ENCODE results near the gene ERRFI1. TPM values are rescaled to one million over a fixed set of nuclear protein-coding genes. Genes with fewer than 3 reads are reported as not detected.

ERRFI1 gene
- total and polyA plus RNA-seq, 10 of the 15 experiments (the other 5 are each of a cell fraction or from before 2014, with no cell fraction given), result 0.90 to 6.5 (median 3.1) TPM

DNA sequence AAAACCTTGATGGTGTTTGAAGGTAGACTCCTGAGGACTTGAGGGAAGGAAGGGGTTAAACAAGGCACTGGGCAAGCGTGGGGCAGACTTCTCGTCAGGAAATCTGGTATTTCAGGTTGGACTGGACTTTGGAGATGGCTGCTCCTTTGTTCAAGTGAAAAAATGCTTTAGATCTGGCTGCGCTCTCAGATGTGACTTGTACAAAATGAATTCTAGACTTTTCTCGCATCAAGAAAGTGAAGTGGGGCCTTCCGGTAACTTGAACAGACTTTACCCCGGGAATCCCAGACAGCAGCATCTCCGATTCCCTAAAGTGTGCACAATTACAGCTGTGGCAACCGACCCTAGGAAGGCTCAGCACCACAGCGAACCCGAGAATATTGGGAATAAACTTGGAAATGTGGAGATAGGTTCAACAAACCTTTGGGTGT lies 44.3 kb upstream of the ERRFI1 start:
- Histone ChIP-seq H3K79me2 (ENCODE audit: control insufficient read depth, insufficient read depth, low read length) (no peaks in the 10 kb centered on the region), H3K9ac (ENCODE audit: control insufficient read depth, insufficient read depth, low read length) (no peak overlapping the region), H2AFZ (ENCODE audit: control insufficient read depth, low read depth, low read length) (no peak overlapping the region), H4K20me1 (ENCODE audit: control insufficient read depth, insufficient read depth) (no peaks in the 10 kb centered on the region), H3K4me2 (ENCODE audit: control insufficient read depth, insufficient read depth) (no peak overlapping the region), H3K27me3 (replicated peaks in 1 of 2; ENCODE audit: control insufficient read depth in 2 of 2, insufficient read depth in 2 of 2, low read length in 1 of 2) (no peaks in the 10 kb centered on the region), H3K9me3 (replicated peaks; ENCODE audit: control insufficient read depth, insufficient read depth, low read length) (no peaks in the 10 kb centered on the region; the same call in 2 of the 3 replicates), H3K27ac (ENCODE audit: control insufficient read depth, insufficient read depth) (no peak overlapping the region), H3K4me1 (ENCODE audit: control insufficient read depth, insufficient read depth, low read length) (no peaks in the 10 kb centered on the region), H3K36me3 (ENCODE audit: control insufficient read depth in 2 of 2, insufficient read depth in 2 of 2, low read length in 1 of 2) (no peaks in the 10 kb centered on the region), H3K4me3 (no peak overlapping the region)
- BruUV-seq (replicated peaks), result no TSS peak
- ChIA-PET POLR2A (no interaction called here), SMC1A (ENCODE audit: uncharacterized antibody, unreplicated experiment) (interaction anchor here (0.7 kb wide), 1 partner anchor 21 kb away, joined by 3 read pairs; no protein-coding TSS in a partner anchor), CTCF (no interaction called here), RAD21 (ENCODE audit: unreplicated experiment) (no interaction called here)
- TF ChIP-seq, protein P1, sequence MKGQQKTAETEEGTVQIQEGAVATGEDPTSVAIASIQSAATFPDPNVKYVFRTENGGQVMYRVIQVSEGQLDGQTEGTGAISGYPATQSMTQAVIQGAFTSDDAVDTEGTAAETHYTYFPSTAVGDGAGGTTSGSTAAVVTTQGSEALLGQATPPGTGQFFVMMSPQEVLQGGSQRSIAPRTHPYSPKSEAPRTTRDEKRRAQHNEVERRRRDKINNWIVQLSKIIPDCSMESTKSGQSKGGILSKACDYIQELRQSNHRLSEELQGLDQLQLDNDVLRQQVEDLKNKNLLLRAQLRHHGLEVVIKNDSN (IDR thresholded peaks at IDR 0.05; ENCODE audit: borderline replicate concordance, extremely low read length, insufficient read depth, low read depth, low read length), result no peak
- TF ChIP-seq SIN3A (IDR thresholded peaks at IDR 0.05; ENCODE audit: low read depth, low read length), result no peak
- TF ChIP-seq CBFB (IDR thresholded peaks at IDR 0.05; ENCODE audit: low read depth), result no peak
- TF ChIP-seq RAD21 (IDR thresholded peaks at IDR 0.05; ENCODE audit: insufficient read depth, low read depth, low read length), result no peak
- TF ChIP-seq NFYA (IDR thresholded peaks at IDR 0.05; ENCODE audit: borderline replicate concordance, low read depth, low read length), result no peak
- TF ChIP-seq ASH2L (IDR thresholded peaks at IDR 0.05; ENCODE audit: borderline replicate concordance, low read depth), result no peak
- TF ChIP-seq CHD4 (IDR thresholded peaks at IDR 0.05), result no peak
- no peak for TF ChIP-seq CHD2 (IDR thresholded peaks at IDR 0.05; ENCODE audit: borderline replicate concordance, low read depth, low read length)
- TF ChIP-seq POLR2A (IDR thresholded peaks at IDR 0.05; ENCODE audit: low read depth, low read length), result no peak
- no peak for TF ChIP-seq CHD1 (IDR thresholded peaks at IDR 0.05; ENCODE audit: low read depth, low read length)
- TF ChIP-seq TARDBP (IDR thresholded peaks at IDR 0.05; ENCODE audit: borderline replicate concordance), result no peak
- no peak for TF ChIP-seq YY1 (IDR thresholded peaks at IDR 0.05; ENCODE audit: low read depth, low read length)
- TF ChIP-seq, protein P2, sequence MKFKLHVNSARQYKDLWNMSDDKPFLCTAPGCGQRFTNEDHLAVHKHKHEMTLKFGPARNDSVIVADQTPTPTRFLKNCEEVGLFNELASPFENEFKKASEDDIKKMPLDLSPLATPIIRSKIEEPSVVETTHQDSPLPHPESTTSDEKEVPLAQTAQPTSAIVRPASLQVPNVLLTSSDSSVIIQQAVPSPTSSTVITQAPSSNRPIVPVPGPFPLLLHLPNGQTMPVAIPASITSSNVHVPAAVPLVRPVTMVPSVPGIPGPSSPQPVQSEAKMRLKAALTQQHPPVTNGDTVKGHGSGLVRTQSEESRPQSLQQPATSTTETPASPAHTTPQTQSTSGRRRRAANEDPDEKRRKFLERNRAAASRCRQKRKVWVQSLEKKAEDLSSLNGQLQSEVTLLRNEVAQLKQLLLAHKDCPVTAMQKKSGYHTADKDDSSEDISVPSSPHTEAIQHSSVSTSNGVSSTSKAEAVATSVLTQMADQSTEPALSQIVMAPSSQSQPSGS (IDR thresholded peaks at IDR 0.05; ENCODE audit: low read length), result no peak
- no peak for TF ChIP-seq EZH2 (IDR thresholded peaks at IDR 0.05; ENCODE audit: borderline replicate concordance, control insufficient read depth, low read depth, low read length)
- TF ChIP-seq, protein P3, sequence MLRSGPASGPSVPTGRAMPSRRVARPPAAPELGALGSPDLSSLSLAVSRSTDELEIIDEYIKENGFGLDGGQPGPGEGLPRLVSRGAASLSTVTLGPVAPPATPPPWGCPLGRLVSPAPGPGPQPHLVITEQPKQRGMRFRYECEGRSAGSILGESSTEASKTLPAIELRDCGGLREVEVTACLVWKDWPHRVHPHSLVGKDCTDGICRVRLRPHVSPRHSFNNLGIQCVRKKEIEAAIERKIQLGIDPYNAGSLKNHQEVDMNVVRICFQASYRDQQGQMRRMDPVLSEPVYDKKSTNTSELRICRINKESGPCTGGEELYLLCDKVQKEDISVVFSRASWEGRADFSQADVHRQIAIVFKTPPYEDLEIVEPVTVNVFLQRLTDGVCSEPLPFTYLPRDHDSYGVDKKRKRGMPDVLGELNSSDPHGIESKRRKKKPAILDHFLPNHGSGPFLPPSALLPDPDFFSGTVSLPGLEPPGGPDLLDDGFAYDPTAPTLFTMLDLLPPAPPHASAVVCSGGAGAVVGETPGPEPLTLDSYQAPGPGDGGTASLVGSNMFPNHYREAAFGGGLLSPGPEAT (IDR thresholded peaks at IDR 0.05; ENCODE audit: low read depth), result no peak
- TF ChIP-seq ZNF622 (IDR thresholded peaks at IDR 0.05), result no peak
- no peak for TF ChIP-seq IKZF1 (conservative IDR thresholded peaks at IDR 0.05)
- no peak for TF ChIP-seq ZSCAN29 (IDR thresholded peaks at IDR 0.05)
- TF ChIP-seq ZNF384 (IDR thresholded peaks at IDR 0.05; ENCODE audit: borderline replicate concordance, low read depth, low read length), result no peak
- intact Hi-C loops (cut with micrococcal nuclease; ENCODE audit: unreplicated experiment), result no loop called here
- WGBS (ENCODE audit: insufficient coverage, insufficient replicate concordance, low lambda C conversion rate, missing lambda C conversion rate), result 33% methylated on average over 10 of the region's 10 CpGs
- in situ Hi-C loops (cut with MboI), result no loop called here
- FAIRE-seq (no peak), DNase-seq (ENCODE audit: low read depth, low spot score) (no peak), ATAC-seq (no peak)

Measured in GM12878 (cell line).